Endothelial cell of umbilical vein (primary cell): ENCODE results near the gene FIS1. TPM values are rescaled to one million over a fixed set of nuclear protein-coding genes. Genes with fewer than 3 reads are reported as not detected.

Experiments
- BruUV-seq: library from RNA; stranded (reverse); fragments of 400-500 nt; replicated peaks from 2 replicates; lab custom pipeline; 2021; lab: Mats Ljungman, UMichigan
- CTCF ChIA-PET: fragments of 300-600, 350-600 bp; sonication (Branson Sonifier 250); formaldehyde crosslinking; loops from one replicate; lab custom pipeline; 2021; ENCODE audit warnings: antibody characterized with exemption, inconsistent platforms; lab: Charles Lee
- POLR2A ChIA-PET: fragments of 300-600, 350-600 bp; sonication (Branson Sonifier 250); formaldehyde crosslinking; loops from one replicate; lab custom pipeline; 2021; ENCODE audit warnings: antibody characterized with exemption, inconsistent platforms; lab: Charles Lee
- DNase-seq: peaks from one replicate; pipeline ENCODE4 v3.0.0-alpha.2; 2011; ENCODE audit warnings: low read depth, low spot score
- FAIRE-seq: peaks from 2 replicates; lab custom pipeline; 2011; peaks lifted over from hg19 to GRCh38; lab: Jason Lieb, UNC
- H2AFZ ChIP-seq: 2 replicates; pipeline ENCODE4 v1.6.0; 2012; ENCODE audit warnings: low read depth, low read length, control low read depth, inconsistent platforms
- H3K27ac ChIP-seq: 2 replicates; pipeline ENCODE4 v1.5.1; 2011; ENCODE audit warnings: low read depth, mild to moderate bottlenecking, control low read depth, low read length, moderate library complexity; ENCODE audit not compliant: insufficient read depth
- H3K27me3 ChIP-seq, 2 experiments: 2 replicates each; pipeline versions ENCODE4 v1.6.0 to v1.6.1; 2011; ENCODE audit warnings: low read length in 2 of 2, mixed read lengths in 1 of 2; ENCODE audit not compliant: control insufficient read depth in 2 of 2, insufficient read depth in 2 of 2
- H3K36me3 ChIP-seq, 2 experiments: 2 replicates in 1 of 2; 3 replicates in 1 of 2; pipeline ENCODE4 v1.5.1; 2011; ENCODE audit warnings: low read length in 2 of 2, mild to moderate bottlenecking in 1 of 2, moderate library complexity in 1 of 2; ENCODE audit not compliant: control insufficient read depth in 2 of 2, insufficient read depth in 2 of 2; ENCODE audit errors: extremely low read depth in 1 of 2
- H3K4me1 ChIP-seq: 3 replicates; pipeline ENCODE4 v1.5.1; 2011; ENCODE audit warnings: mild to moderate bottlenecking, low read length; ENCODE audit not compliant: control insufficient read depth, insufficient read depth; ENCODE audit errors: extremely low read depth
- H3K4me2 ChIP-seq: 2 replicates; pipeline ENCODE4 v1.6.1; 2011; ENCODE audit warnings: low read length, control low read depth, mixed read lengths; ENCODE audit not compliant: insufficient read depth
- H3K4me3 ChIP-seq, 3 experiments: fragments of 200-600 bp in 1 of 3; sonication (generic), shearing (Covaris generic) in 1 of 3; replicated peaks in 1 of 3; 2 replicates each; pipeline ENCODE4 v1.5.1; 2011 to 2016; ENCODE audit warnings: control low read depth in 3 of 3, low read length in 3 of 3, mild to moderate bottlenecking in 2 of 3, inconsistent platforms in 1 of 3, low read depth in 1 of 3, moderate library complexity in 1 of 3; ENCODE audit not compliant: insufficient read depth in 1 of 3
- H3K79me2 ChIP-seq: 2 replicates; pipeline ENCODE4 v1.6.0; 2012; ENCODE audit warnings: low read length, inconsistent platforms; ENCODE audit not compliant: control insufficient read depth, insufficient read depth
- H3K9ac ChIP-seq: replicated peaks from 2 replicates; pipeline ENCODE3; 2011; ENCODE audit warnings: low read length, control low read depth; ENCODE audit not compliant: insufficient read depth; ENCODE audit errors: extremely low read depth
- H3K9me1 ChIP-seq: replicated peaks from 3 replicates; pipeline ENCODE4 v1.6.0; 2011; ENCODE audit warnings: mild to moderate bottlenecking, low read length; ENCODE audit not compliant: control insufficient read depth, insufficient read depth; ENCODE audit errors: extremely low read depth
- H3K9me3 ChIP-seq: replicated peaks from 2 replicates; pipeline ENCODE4 v1.5.1; 2012; ENCODE audit warnings: low read length, inconsistent platforms; ENCODE audit not compliant: control insufficient read depth, insufficient read depth
- H4K20me1 ChIP-seq: replicated peaks from 2 replicates; pipeline ENCODE3; 2011; ENCODE audit warnings: mild to moderate bottlenecking, low read length; ENCODE audit not compliant: control insufficient read depth, insufficient read depth; ENCODE audit errors: extremely low read depth
- EZH2 ChIP-seq: IDR thresholded peaks from 2 replicates; pipeline ENCODE4 v1.6.1; 2012; ENCODE audit warnings: borderline replicate concordance, low read depth, mild to moderate bottlenecking, moderate library complexity, low read length, inconsistent platforms; ENCODE audit not compliant: severe bottlenecking
- FOS ChIP-seq: IDR thresholded peaks from 2 replicates; pipeline ENCODE4 v1.6.1; 2011; ENCODE audit warnings: mild to moderate bottlenecking, low read length, moderate library complexity, borderline replicate concordance; ENCODE audit not compliant: insufficient read depth
- GATA2 ChIP-seq: IDR thresholded peaks from 2 replicates; pipeline ENCODE4 v1.7.0; 2011; ENCODE audit warnings: low read depth, mild to moderate bottlenecking, moderate library complexity, mixed read lengths, low read length; ENCODE audit not compliant: insufficient read length, insufficient read depth
- JUN ChIP-seq: IDR thresholded peaks from 2 replicates; pipeline ENCODE4 v1.6.1; 2011; ENCODE audit warnings: borderline replicate concordance, low read depth; ENCODE audit not compliant: insufficient read length, insufficient read depth
- MYC ChIP-seq: IDR thresholded peaks from one replicate; pipeline ENCODE4 v1.6.1; 2011; ENCODE audit warnings: mild to moderate bottlenecking, low read depth, low read length
- POLR2A ChIP-seq: IDR thresholded peaks from 2 replicates; pipeline ENCODE4 v1.6.1; 2012; ENCODE audit warnings: low read depth, mild to moderate bottlenecking, control low read depth, low read length
- POLR2AphosphoS5 ChIP-seq: IDR thresholded peaks from 2 replicates; pipeline ENCODE4 v1.6.1; 2012; ENCODE audit warnings: low read depth, mild to moderate bottlenecking, control low read depth, low read length, moderate library complexity; ENCODE audit not compliant: insufficient read depth
- dilution Hi-C: fragments of 300-500 bp; cut with MboI; formaldehyde crosslinking; loops from one replicate; pipeline ENCODE4 v1.15.0; 2019; ENCODE audit warnings: low sequenced_read_pairs; ENCODE audit not compliant: extremely low pct_ligation_motif_present
- intact Hi-C: fragments of 100-400 bp; cut with micrococcal nuclease; formaldehyde crosslinking; loops from one replicate; pipeline ENCODE4 v1.10.0; 2022
- polyA plus RNA-seq, 4 experiments: library from polyadenylated mRNA; depleted of rRNA in 3 of 4; stranded (reverse) in 3 of 4; unstranded in 1 of 4; fragments of >200 nt; gene quantifications; 2 replicates each; pipeline versions ENCODE4 v1.2.1 to v1.2.3, GENCODE V29; 2011 to 2012; ENCODE audit warnings: missing spikeins in 1 of 4
- total RNA-seq: library from RNA; stranded (reverse); gene quantifications from 2 replicates; pipeline ENCODE4 v1.2.3, GENCODE V29; 2021
- TF ChIP-seq, protein P1 (sequence below): IDR thresholded peaks from 2 replicates; pipeline ENCODE4 v1.6.1; 2011; ENCODE audit not compliant: insufficient read depth, insufficient read length
- TF ChIP-seq, protein P2 (sequence below), 2 donors: IDR thresholded peaks; 1 replicate in 1 of 2; 2 replicates in 1 of 2; pipeline ENCODE4 v1.5.1; 2011; ENCODE audit warnings: low read length in 2 of 2, mild to moderate bottlenecking in 2 of 2, moderate library complexity in 2 of 2, control low read depth in 1 of 2, inconsistent platforms in 1 of 2, low read depth in 1 of 2; ENCODE audit not compliant: insufficient read depth in 1 of 2; ENCODE audit errors: extremely low read depth in 1 of 2

FIS1 gene
- total and polyA plus RNA-seq, 2 donors (not counting 3 experiments of a cell fraction or from before 2014, with no cell fraction given) = 132 to 330 TPM

DNA sequence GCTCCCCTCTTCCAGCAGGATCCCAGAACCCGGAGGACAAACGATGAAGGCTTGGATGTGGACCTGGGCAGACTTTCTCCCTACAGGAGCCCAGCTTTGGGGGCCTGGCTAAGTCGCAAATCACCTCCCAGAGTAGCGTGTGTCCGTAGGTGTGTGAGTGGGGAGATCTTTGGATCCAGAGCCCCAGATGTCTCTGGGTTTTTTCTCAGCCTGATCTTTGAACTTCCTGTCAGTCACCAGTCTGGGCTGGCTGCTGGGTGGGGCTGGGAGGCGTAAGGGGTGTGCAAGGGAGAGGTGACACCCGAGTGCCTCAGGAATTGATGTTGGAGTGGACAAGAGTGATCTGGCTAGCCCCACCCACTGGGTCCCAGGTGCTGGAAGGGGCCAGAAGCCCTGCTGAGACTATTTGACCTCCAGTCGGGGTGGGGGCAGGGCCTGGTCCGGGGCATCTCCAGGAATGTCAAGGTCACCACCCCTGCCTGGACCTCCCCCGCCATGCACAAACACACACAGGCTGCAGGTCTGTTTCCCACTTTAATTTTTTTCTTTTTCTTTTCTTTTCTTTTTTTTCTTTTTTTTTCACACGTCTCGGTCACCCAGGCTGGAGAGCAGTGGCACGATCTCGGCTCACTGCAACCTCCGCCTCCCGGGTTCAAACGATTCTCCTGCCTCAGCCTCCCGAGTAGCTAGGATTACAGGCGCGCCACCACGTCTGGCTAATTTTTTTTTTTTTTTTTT, 43.9 kb downstream of the FIS1 start, which contains the start of gene MOGAT3:
Gene MOGAT3, minus strand, starts transcription at position 175 of the 738 bp plus-strand sequence. CDS start 182 bp downstream, outside the sequence.
- CTCF ChIA-PET = interaction anchor here (1.1 to 5.2 kb wide), 4 partner anchors 8 to 82 kb away, joined by 4 to 38 read pairs (median 7); no protein-coding TSS in a partner anchor
- no peak within 1 kb of the TSS for H3K4me2 ChIP-seq
- peaks cover 28 to 29% of the 10 kb centered on the region in 2 experiments for H3K27me3 ChIP-seq

More for the DNA sequence above, 43.9 kb downstream of the FIS1 start, which contains the start of gene MOGAT3:
- H2AFZ ChIP-seq = no peak within 1 kb of the TSS
- H3K4me1 ChIP-seq = peaks cover 5% of the 10 kb centered on the region
- POLR2A ChIA-PET = interaction anchor here (0.6 kb wide), 1 partner anchor 29 kb away, joined by 5 read pairs; no protein-coding TSS in a partner anchor
- no peaks in the 10 kb centered on the region for H4K20me1 ChIP-seq
- H3K27ac ChIP-seq = no peak within 1 kb of the TSS
- intact Hi-C loops (no loop called here), dilution Hi-C loops (no loop called here)
- BruUV-seq = no TSS peak
- no peaks in the 10 kb centered on the region for H3K9me1 ChIP-seq
- no peak within 1 kb of the TSS for H3K4me3 ChIP-seq
- FAIRE-seq = no peak
- no peaks in the 10 kb centered on the region for H3K79me2 ChIP-seq
- peaks cover 0 to 2% of the 10 kb centered on the region in 2 experiments for H3K36me3 ChIP-seq
- TF ChIP-seq FOS = no peak
- TF ChIP-seq EZH2 = no peak
- TF ChIP-seq, protein P1, sequence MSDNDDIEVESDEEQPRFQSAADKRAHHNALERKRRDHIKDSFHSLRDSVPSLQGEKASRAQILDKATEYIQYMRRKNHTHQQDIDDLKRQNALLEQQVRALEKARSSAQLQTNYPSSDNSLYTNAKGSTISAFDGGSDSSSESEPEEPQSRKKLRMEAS = no peak
- TF ChIP-seq JUN = no peak
- TF ChIP-seq GATA2 = no peak
- no peak for TF ChIP-seq MYC
- no peak for TF ChIP-seq POLR2AphosphoS5
- TF ChIP-seq POLR2A = no peak
- TF ChIP-seq, protein P2, sequence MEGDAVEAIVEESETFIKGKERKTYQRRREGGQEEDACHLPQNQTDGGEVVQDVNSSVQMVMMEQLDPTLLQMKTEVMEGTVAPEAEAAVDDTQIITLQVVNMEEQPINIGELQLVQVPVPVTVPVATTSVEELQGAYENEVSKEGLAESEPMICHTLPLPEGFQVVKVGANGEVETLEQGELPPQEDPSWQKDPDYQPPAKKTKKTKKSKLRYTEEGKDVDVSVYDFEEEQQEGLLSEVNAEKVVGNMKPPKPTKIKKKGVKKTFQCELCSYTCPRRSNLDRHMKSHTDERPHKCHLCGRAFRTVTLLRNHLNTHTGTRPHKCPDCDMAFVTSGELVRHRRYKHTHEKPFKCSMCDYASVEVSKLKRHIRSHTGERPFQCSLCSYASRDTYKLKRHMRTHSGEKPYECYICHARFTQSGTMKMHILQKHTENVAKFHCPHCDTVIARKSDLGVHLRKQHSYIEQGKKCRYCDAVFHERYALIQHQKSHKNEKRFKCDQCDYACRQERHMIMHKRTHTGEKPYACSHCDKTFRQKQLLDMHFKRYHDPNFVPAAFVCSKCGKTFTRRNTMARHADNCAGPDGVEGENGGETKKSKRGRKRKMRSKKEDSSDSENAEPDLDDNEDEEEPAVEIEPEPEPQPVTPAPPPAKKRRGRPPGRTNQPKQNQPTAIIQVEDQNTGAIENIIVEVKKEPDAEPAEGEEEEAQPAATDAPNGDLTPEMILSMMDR (IDR thresholded peaks at IDR 0.05; ENCODE audit: extremely low read depth in 1 of 2, insufficient read depth in 1 of 2, low read depth in 1 of 2, low read length in 2 of 2) = no peak
- H3K9me3 ChIP-seq = no peaks in the 10 kb centered on the region
- DNase-seq = no peak
- no peak within 1 kb of the TSS for H3K9ac ChIP-seq
